HEK293 (cell line): ENCODE data around the gene DOCK1.

Experiments used
- CTCF ChIP-seq: fragments of 450-650 bp; formaldehyde crosslinking; IDR thresholded peaks from 2 replicates; pipeline ENCODE4 v1.5.1; 2016; ENCODE audit warnings: missing biosample characterization, missing genetic modification characterization
- GLI2 ChIP-seq: fragments of 450-650 bp; formaldehyde crosslinking; IDR thresholded peaks from 2 replicates; pipeline ENCODE4; 2017; ENCODE audit warnings: missing biosample characterization, missing genetic modification characterization, low read depth, borderline replicate concordance
- KLF10 ChIP-seq: fragments of 450-650 bp; IDR thresholded peaks from 2 replicates; pipeline ENCODE4 v1.5.1; 2018; ENCODE audit warnings: missing biosample characterization, mild to moderate bottlenecking, missing genetic modification characterization
- ZFP41 ChIP-seq: fragments of 450-650 bp; formaldehyde crosslinking; IDR thresholded peaks from 2 replicates; pipeline ENCODE4 v1.5.1; 2016; ENCODE audit warnings: missing biosample characterization, missing genetic modification characterization, borderline replicate concordance
- ZNF302 ChIP-seq: fragments of 450-650 bp; formaldehyde crosslinking; IDR thresholded peaks from 2 replicates; pipeline ENCODE4 v1.5.1; 2016; ENCODE audit warnings: missing biosample characterization, missing genetic modification characterization, low read depth
- ZNF785 ChIP-seq: fragments of 450-650 bp; formaldehyde crosslinking; IDR thresholded peaks from 2 replicates; pipeline ENCODE4 v1.5.1; 2016; ENCODE audit warnings: missing biosample characterization, missing genetic modification characterization
- ZNF843 ChIP-seq: fragments of 450-650 bp; formaldehyde crosslinking; IDR thresholded peaks from 2 replicates; pipeline ENCODE4 v1.5.1; 2016; ENCODE audit warnings: missing biosample characterization, missing genetic modification characterization
- TF ChIP-seq, protein P1 (sequence below): fragments of 450-650 bp; formaldehyde crosslinking; IDR thresholded peaks from 2 replicates; pipeline ENCODE4 v1.5.1; 2016; ENCODE audit warnings: missing biosample characterization, missing genetic modification characterization

DNA sequence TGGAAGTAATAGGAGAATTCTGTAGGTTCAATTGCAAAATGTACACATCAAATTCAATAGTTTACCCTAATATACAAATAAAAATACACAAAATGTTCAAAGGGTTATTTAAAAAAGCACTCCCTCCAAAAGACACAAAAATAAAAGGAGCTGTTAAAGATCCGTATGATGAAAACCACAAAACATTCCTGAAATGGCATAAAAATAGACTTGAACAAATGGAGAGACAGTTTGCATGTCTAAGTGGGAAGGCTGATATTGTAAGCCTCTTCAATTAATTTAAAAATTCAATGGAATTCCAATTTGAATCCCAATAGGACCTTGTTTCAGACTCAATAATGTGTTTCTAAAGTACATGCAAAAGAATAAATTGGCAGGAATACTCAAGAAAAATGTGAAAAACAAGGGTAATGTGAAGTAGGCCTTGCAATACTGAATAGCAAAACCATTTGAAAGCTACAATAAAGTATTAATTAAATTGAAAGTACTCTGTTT is 329.1 kb downstream of the DOCK1 start:
- TF ChIP-seq KLF10 (tag by site-specific recombination) (no peak), CTCF (no peak), GLI2 (no peak), ZNF302 (no peak), ZNF785 (tag by site-specific recombination) (no peak), ZFP41 (tag by site-specific recombination) (no peak), ZNF843 (tag by site-specific recombination) (no peak)
- TF ChIP-seq, protein P1, sequence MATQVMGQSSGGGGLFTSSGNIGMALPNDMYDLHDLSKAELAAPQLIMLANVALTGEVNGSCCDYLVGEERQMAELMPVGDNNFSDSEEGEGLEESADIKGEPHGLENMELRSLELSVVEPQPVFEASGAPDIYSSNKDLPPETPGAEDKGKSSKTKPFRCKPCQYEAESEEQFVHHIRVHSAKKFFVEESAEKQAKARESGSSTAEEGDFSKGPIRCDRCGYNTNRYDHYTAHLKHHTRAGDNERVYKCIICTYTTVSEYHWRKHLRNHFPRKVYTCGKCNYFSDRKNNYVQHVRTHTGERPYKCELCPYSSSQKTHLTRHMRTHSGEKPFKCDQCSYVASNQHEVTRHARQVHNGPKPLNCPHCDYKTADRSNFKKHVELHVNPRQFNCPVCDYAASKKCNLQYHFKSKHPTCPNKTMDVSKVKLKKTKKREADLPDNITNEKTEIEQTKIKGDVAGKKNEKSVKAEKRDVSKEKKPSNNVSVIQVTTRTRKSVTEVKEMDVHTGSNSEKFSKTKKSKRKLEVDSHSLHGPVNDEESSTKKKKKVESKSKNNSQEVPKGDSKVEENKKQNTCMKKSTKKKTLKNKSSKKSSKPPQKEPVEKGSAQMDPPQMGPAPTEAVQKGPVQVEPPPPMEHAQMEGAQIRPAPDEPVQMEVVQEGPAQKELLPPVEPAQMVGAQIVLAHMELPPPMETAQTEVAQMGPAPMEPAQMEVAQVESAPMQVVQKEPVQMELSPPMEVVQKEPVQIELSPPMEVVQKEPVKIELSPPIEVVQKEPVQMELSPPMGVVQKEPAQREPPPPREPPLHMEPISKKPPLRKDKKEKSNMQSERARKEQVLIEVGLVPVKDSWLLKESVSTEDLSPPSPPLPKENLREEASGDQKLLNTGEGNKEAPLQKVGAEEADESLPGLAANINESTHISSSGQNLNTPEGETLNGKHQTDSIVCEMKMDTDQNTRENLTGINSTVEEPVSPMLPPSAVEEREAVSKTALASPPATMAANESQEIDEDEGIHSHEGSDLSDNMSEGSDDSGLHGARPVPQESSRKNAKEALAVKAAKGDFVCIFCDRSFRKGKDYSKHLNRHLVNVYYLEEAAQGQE (tag by site-specific recombination): no peak
